ENCODE results near the gene ARHGEF28. TPM values are rescaled to one million over a fixed set of nuclear protein-coding genes. Genes with fewer than 3 reads are reported as not detected.
A peak's percentile ranks its signal among the peaks of the same experiment; 100 is the strongest.

ARHGEF28 gene
- total RNA-seq, 4 donors from 2014 or later, result 16.9 to 29.7 (median 25.7) TPM

GRCh38 chr5:73591698-73592501 is 34.1 kb upstream of the ARHGEF28 start:
- Histone ChIP-seq H3K4me1 (peaks cover 0 to 7% (median 0%) of the 10 kb centered on the region in 3 donors), H3K4me3 (no peak overlapping the region), H3K27ac (no peak overlapping the region), H3K27me3 (no peaks in the 10 kb centered on the region), H3K9me3 (no peaks in the 10 kb centered on the region), H3K36me3 (no peaks in the 10 kb centered on the region)
- 28% methylated on average over 3 to 4 of the region's 4 CpGs for WGBS, 2 donors (ENCODE audit: low coverage in 1 of 2)
- no peak for ATAC-seq
- no peak for TF ChIP-seq EP300 (IDR thresholded peaks at IDR 0.05)
- TF ChIP-seq POLR2A (IDR thresholded peaks at IDR 0.05), result no peak
- TF ChIP-seq CTCF (IDR thresholded peaks at IDR 0.05), result no peak
- TF ChIP-seq POLR2AphosphoS5 (IDR thresholded peaks at IDR 0.05), result no peak

- ATAC-seq, result no peak
- no peak overlapping the region for H3K27ac ChIP-seq
- H3K4me1 ChIP-seq, result peaks cover 0 to 7% (median 0%) of the 10 kb centered on the region in 3 donors
- TF ChIP-seq CTCF (IDR thresholded peaks at IDR 0.05) (no peak), POLR2A (IDR thresholded peaks at IDR 0.05) (no peak), EP300 (IDR thresholded peaks at IDR 0.05) (no peak), POLR2AphosphoS5 (IDR thresholded peaks at IDR 0.05) (no peak)
- no peak overlapping the region for H3K4me3 ChIP-seq
- 14 to 35% methylated on average over 1 of the region's 1 CpG for WGBS, 2 donors (ENCODE audit: low coverage in 1 of 2)
- H3K36me3 ChIP-seq, result no peaks in the 10 kb centered on the region
- H3K27me3 ChIP-seq, result no peaks in the 10 kb centered on the region
- no peaks in the 10 kb centered on the region for H3K9me3 ChIP-seq
Measured at GRCh38 chr5:73592551-73592950, 33.4 kb upstream of the ARHGEF28 start.

GRCh38 chr5:73596705-73597328 is 29.2 kb upstream of the ARHGEF28 start:
- H3K9me3 ChIP-seq, result peaks cover 0 to 2% (median 0%) of the 10 kb centered on the region in 3 donors
- TF ChIP-seq CTCF (IDR thresholded peaks at IDR 0.05) (peak in 1 of 4 experiments; percentile 25), EP300 (IDR thresholded peaks at IDR 0.05) (no peak)

GRCh38 chr5:73599380-73599779 is 26.6 kb upstream of the ARHGEF28 start:
- Histone ChIP-seq H3K9me3 (peaks cover 0 to 6% (median 0%) of the 10 kb centered on the region in 3 donors), H3K4me1 (no peaks in the 10 kb centered on the region), H3K4me3 (no peak overlapping the region), H3K27me3 (no peaks in the 10 kb centered on the region), H3K36me3 (no peaks in the 10 kb centered on the region), H3K27ac (no peak overlapping the region)
- no peak for TF ChIP-seq EP300 (IDR thresholded peaks at IDR 0.05)
- no peak for TF ChIP-seq CTCF (IDR thresholded peaks at IDR 0.05)
- TF ChIP-seq POLR2A (IDR thresholded peaks at IDR 0.05), result no peak
- TF ChIP-seq POLR2AphosphoS5 (IDR thresholded peaks at IDR 0.05), result no peak
- ATAC-seq, result no peak
- 80 to 90% methylated on average over 3 of the region's 3 CpGs for WGBS, 2 donors (ENCODE audit: low coverage in 1 of 2)

More at GRCh38 chr5:73596705-73597328, 29.2 kb upstream of the ARHGEF28 start:
- no peak for ATAC-seq
- no peaks in the 10 kb centered on the region for H3K27me3 ChIP-seq
- H3K27ac ChIP-seq, result no peak overlapping the region
- H3K36me3 ChIP-seq, result no peaks in the 10 kb centered on the region
- no peak overlapping the region for H3K4me3 ChIP-seq
- H3K4me1 ChIP-seq, result no peaks in the 10 kb centered on the region

- Histone ChIP-seq H3K4me3 (no peak overlapping the region), H3K36me3 (no peaks in the 10 kb centered on the region), H3K27ac (no peak overlapping the region), H3K4me1 (no peaks in the 10 kb centered on the region), H3K27me3 (no peaks in the 10 kb centered on the region), H3K9me3 (peaks cover 0 to 6% (median 0%) of the 10 kb centered on the region in 3 donors)
- TF ChIP-seq POLR2AphosphoS5 (IDR thresholded peaks at IDR 0.05), result no peak
- no peak for TF ChIP-seq EP300 (IDR thresholded peaks at IDR 0.05)
- no peak for TF ChIP-seq POLR2A (IDR thresholded peaks at IDR 0.05)
- TF ChIP-seq CTCF (IDR thresholded peaks at IDR 0.05), result no peak
- ATAC-seq, result no peak
- WGBS, 2 donors (ENCODE audit: low coverage in 1 of 2), result 81 to 85% methylated on average over 5 of the region's 5 CpGs
Measured at GRCh38 chr5:73603998-73604397, 22.0 kb upstream of the ARHGEF28 start.
